Stimulated activated CD4-positive, alpha-beta T cell treated with anti-CD3 and anti-CD28 coated beads, Interleukin-1b, Interleukin-23, amount 100 ng/mL, for 24 hours (primary cell): Measurements from ENCODE around the gene AGBL3.

Source experiments
- DNase-seq, 4 experiments: peaks; one replicate each; pipeline ENCODE4 v3.0.0-alpha.2; 2020; ENCODE audit warnings: low read depth in 4 of 4, low spot score in 1 of 4

Gene AGBL3

DNA sequence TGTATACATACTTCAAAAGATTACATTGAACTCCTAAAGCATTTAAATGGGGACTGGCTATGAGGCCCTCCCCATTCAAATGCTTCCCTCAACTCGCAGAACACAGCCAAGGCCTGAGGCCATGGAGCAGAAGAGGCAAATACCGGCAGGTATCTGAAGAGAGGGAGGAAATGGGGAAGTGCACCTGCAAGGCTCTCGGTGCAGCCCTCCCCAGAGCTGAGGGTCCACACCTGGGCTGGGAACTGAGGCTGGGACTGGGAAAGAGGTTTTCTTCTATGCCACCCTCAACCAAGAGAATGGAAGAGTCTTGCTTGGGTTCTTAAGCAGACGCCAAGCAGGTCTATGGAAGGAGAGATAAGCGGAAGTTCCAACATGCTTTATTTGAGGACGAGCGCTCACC, 197.2 kb downstream of the AGBL3 start:
- DNase-seq = no peak

DNA sequence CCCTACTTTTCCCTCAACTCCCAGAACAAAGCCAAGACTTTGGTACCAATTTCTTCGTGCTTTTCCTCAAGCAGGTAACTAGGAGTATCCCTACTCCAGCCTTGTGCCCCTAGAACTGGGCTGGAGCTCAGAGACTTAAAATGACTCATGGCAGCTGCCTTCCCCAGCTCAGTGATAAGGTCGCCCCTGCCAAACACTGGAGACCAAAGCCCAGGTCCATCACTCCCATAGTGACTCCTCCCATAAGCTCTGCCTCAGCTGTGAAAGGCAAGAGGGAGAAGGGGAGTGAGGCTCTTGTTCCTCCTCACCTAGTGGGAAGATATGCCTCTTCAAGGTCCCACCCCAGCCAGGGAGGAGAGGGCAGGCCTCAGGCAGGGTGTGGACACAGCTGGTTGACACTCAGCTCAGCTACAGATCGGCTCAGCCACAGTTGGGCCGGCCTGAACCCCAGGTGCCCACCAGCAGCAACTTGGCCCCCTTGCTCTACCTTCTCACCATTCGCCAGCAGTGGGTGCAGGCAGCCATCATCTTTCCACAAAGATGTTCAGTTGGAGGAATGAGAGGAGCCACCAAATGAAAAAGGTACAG, 198.0 kb downstream of the AGBL3 start:
- no peak for DNase-seq
